PC-3 (cell line): ENCODE results near the gene FZD4. TPM values are rescaled to one million over a fixed set of nuclear protein-coding genes. Genes with fewer than 3 reads are reported as not detected.
"Not testable (repeated sequence)": the region's sequence is repeated elsewhere in the genome, so short reads cannot be mapped to it uniquely, and the experiment has no call there.

Source experiments
- ATAC-seq: fragments of 200-7000 bp; cut with Tn5 transposase; 2 replicates; pipeline ENCODE4 v1.9.1; 2020; ENCODE audit warnings: mild to moderate bottlenecking, moderate library complexity
- BruUV-seq: library from RNA; stranded (reverse); fragments of 400-500 nt; replicated peaks from 2 replicates; lab custom pipeline; 2021; lab: Mats Ljungman, UMichigan
- CTCF ChIA-PET: fragments of 300-600 bp; sonication (Branson Sonifier 250); formaldehyde crosslinking; loops from one replicate; lab custom pipeline; 2022; ENCODE audit warnings: antibody characterized with exemption; lab: Charles Lee
- POLR2A ChIA-PET: fragments of 300-600 bp; sonication (Branson Sonifier 250); formaldehyde crosslinking; loops from one replicate; lab custom pipeline; 2022; ENCODE audit warnings: antibody characterized with exemption; ENCODE audit not compliant: unreplicated experiment; lab: Charles Lee
- DNase-seq: peaks from one replicate; pipeline ENCODE4 v3.0.0-alpha.2; 2015
- H2AFZ ChIP-seq: fragments of 300-600 bp; sonication (generic); 2 replicates; pipeline ENCODE4 v1.6.0; 2016; ENCODE audit warnings: antibody characterized with exemption, low read length
- H3F3A ChIP-seq: fragments of 300-600 bp; sonication (generic); one replicate; pipeline ENCODE4 v1.6.0; 2017; ENCODE audit warnings: antibody characterized with exemption, low read length, control low read depth, mild to moderate bottlenecking; ENCODE audit not compliant: unreplicated experiment
- H3K27ac ChIP-seq: fragments of 300-600 bp; sonication (generic); 2 replicates; pipeline ENCODE4 v1.5.1; 2016; ENCODE audit warnings: mild to moderate bottlenecking, low read length
- H3K27me3 ChIP-seq: fragments of 300-600 bp; sonication (generic); 2 replicates; pipeline ENCODE4 v1.6.1; 2016; ENCODE audit warnings: low read length, mixed read lengths
- H3K36me3 ChIP-seq: fragments of 300-600 bp; sonication (generic); 2 replicates; pipeline ENCODE4 v1.6.1; 2016; ENCODE audit warnings: low read depth, mixed run types, low read length, mixed read lengths
- H3K4me1 ChIP-seq: fragments of 300-600 bp; sonication (generic); 2 replicates; pipeline ENCODE4 v1.5.1; 2016; ENCODE audit warnings: low read length; ENCODE audit not compliant: insufficient read depth
- H3K4me2 ChIP-seq: fragments of 300-600 bp; sonication (generic); 2 replicates; pipeline ENCODE4 v1.6.0; 2016; ENCODE audit warnings: low read length
- H3K4me3 ChIP-seq: fragments of 300-600 bp; sonication (generic); 2 replicates; pipeline ENCODE4 v1.5.1; 2016; ENCODE audit warnings: mild to moderate bottlenecking, low read length, mixed read lengths
- H3K79me2 ChIP-seq: fragments of 300-600 bp; sonication (generic); 2 replicates; pipeline ENCODE4 v1.6.1; 2017; ENCODE audit warnings: low read length, mixed read lengths
- H3K9ac ChIP-seq: fragments of 300-600 bp; sonication (generic); 2 replicates; pipeline ENCODE4 v1.6.0; 2016; ENCODE audit warnings: mild to moderate bottlenecking, low read length
- H3K9me2 ChIP-seq: fragments of 300-600 bp; sonication (generic); replicated peaks from 2 replicates; pipeline ENCODE4 v1.6.1; 2016; ENCODE audit warnings: mixed run types, low read length, mixed read lengths
- H3K9me3 ChIP-seq: fragments of 300-600 bp; sonication (generic); 2 replicates; pipeline ENCODE4 v1.6.1; 2016; ENCODE audit warnings: low read length, mixed read lengths
- H4K20me1 ChIP-seq: fragments of 300-600 bp; sonication (generic); 2 replicates; pipeline ENCODE4 v1.6.1; 2016; ENCODE audit warnings: low read length, mixed read lengths
- EZH2 ChIP-seq: fragments of 300-600 bp; sonication (generic); IDR thresholded peaks from one replicate; pipeline ENCODE4 v1.6.1; 2017; ENCODE audit warnings: antibody characterized with exemption, mild to moderate bottlenecking, low read length; ENCODE audit not compliant: unreplicated experiment
- EZH2phosphoT487 ChIP-seq: fragments of 300-600 bp; sonication (generic); IDR thresholded peaks from 2 replicates; pipeline ENCODE4 v1.6.1; 2018; ENCODE audit warnings: mild to moderate bottlenecking, antibody characterized with exemption, low read length, borderline replicate concordance
- intact Hi-C: fragments of 100-400 bp; cut with micrococcal nuclease; formaldehyde crosslinking; loops from 2 replicates; pipeline ENCODE4 v1.9.0; 2023
- total RNA-seq: library from RNA; depleted of rRNA; stranded (reverse); fragments of >200 nt; gene quantifications from 2 replicates; pipeline ENCODE4 v1.2.3, GENCODE V29; 2014
- TF ChIP-seq, protein P1 (sequence below): fragments of 300-600 bp; sonication (generic); conservative IDR thresholded peaks from 2 replicates; pipeline ENCODE4 v1.5.1; 2017; ENCODE audit warnings: antibody characterized with exemption, low read depth, mild to moderate bottlenecking, low read length

FZD4 gene
- total RNA-seq, 1 experiment from 2014 or later: 17.7 TPM

DNA sequence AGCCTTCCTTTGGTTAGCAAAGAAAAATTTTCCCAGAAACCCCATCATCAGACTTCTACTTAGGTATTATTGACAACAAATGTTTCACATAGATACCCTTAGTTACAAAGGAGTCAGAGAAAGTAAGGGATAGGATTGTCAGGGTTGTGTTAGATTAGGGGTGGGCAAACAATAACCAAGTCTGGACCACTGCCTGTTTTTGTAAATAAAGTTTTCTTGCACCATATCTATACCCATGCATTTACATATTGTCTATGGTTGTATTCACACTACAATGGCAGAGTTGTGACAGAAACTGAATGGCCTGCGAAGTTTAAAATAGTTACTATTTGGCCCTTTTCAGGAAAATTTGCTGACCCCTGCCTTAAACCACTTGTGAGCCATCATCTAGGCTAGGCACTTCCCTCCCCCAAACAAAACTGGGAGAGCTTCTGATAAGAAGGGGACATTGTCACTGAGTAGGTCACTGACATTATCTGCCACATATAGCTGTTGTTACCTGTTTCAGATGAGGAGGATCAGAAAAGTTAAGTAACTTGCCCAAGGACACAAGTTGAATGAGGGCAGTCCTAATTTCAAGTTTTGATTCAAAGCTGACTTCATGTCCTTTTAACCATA lies 41.9 kb upstream of the FZD4 start:
- POLR2A ChIA-PET: interaction anchor here (0.5 kb wide), 1 partner anchor 41 kb away, joined by 4 read pairs; the partner anchor contains the start of gene TMEM135
- no peak overlapping the region for H3K9ac ChIP-seq
- TF ChIP-seq, protein P1, sequence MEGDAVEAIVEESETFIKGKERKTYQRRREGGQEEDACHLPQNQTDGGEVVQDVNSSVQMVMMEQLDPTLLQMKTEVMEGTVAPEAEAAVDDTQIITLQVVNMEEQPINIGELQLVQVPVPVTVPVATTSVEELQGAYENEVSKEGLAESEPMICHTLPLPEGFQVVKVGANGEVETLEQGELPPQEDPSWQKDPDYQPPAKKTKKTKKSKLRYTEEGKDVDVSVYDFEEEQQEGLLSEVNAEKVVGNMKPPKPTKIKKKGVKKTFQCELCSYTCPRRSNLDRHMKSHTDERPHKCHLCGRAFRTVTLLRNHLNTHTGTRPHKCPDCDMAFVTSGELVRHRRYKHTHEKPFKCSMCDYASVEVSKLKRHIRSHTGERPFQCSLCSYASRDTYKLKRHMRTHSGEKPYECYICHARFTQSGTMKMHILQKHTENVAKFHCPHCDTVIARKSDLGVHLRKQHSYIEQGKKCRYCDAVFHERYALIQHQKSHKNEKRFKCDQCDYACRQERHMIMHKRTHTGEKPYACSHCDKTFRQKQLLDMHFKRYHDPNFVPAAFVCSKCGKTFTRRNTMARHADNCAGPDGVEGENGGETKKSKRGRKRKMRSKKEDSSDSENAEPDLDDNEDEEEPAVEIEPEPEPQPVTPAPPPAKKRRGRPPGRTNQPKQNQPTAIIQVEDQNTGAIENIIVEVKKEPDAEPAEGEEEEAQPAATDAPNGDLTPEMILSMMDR: no peak
- TF ChIP-seq EZH2phosphoT487 (no peak), EZH2 (no peak)
- H2AFZ ChIP-seq: no peak overlapping the region
- intact Hi-C loops: loop anchor here (5.0 kb wide), 1 partner anchor 100 kb away; no protein-coding TSS in a partner anchor
- DNase-seq: no peak
- H3K27me3 ChIP-seq: no peaks in the 10 kb centered on the region
- BruUV-seq: no TSS peak
- no peaks in the 10 kb centered on the region for H4K20me1 ChIP-seq
- H3K4me1 ChIP-seq: peaks cover 15% of the 10 kb centered on the region
- H3K4me3 ChIP-seq: no peak overlapping the region
- no peak for ATAC-seq
- no peaks in the 10 kb centered on the region for H3K79me2 ChIP-seq
- no peak overlapping the region for H3K27ac ChIP-seq
- H3K9me3 ChIP-seq: no peaks in the 10 kb centered on the region
- H3K36me3 ChIP-seq: no peaks in the 10 kb centered on the region
- H3K4me2 ChIP-seq: no peak overlapping the region
- H3F3A ChIP-seq: no peaks in the 10 kb centered on the region
- H3K9me2 ChIP-seq: no peaks in the 10 kb centered on the region
- CTCF ChIA-PET: interaction anchor here (0.6 kb wide), 1 partner anchor 40 kb away, joined by 3 read pairs; no protein-coding TSS in a partner anchor

DNA sequence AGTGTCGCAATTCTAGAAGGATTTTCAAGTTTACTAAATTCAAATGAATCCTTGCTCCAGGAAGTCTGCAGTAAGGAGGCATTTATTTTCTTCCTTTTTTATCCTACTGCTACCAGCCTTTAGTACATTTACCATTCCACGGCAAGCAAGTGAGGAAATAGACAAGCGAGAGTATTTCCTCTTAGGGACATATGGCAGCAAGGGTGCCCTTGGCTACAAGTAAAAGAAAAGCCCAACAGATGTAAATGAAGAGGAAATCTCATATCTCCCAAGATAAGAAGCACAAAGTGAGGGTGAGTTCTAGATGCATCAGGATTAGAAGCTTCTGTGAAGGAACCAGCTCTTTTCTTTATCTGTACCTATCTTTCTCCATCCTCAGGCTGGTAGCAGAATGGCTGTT lies 37.8 kb upstream of the FZD4 start:
- intact Hi-C loops: no loop called here
- BruUV-seq: no TSS peak
- CTCF ChIA-PET: no interaction called here
- no peak for DNase-seq
- H4K20me1 ChIP-seq: no peaks in the 10 kb centered on the region
- TF ChIP-seq, protein P1: no peak
- no peak for TF ChIP-seq EZH2
- TF ChIP-seq EZH2phosphoT487: no peak
- H3F3A ChIP-seq: no peaks in the 10 kb centered on the region
- H3K4me2 ChIP-seq: no peak overlapping the region
- no peak for ATAC-seq
- no peaks in the 10 kb centered on the region for H3K79me2 ChIP-seq
- no peak overlapping the region for H3K4me3 ChIP-seq
- no peaks in the 10 kb centered on the region for H3K9me3 ChIP-seq
- POLR2A ChIA-PET: interaction anchor here (0.5 kb wide), 1 partner anchor 40 kb away, joined by 4 read pairs; no protein-coding TSS in a partner anchor
- no peaks in the 10 kb centered on the region for H3K36me3 ChIP-seq
- H3K9me2 ChIP-seq: no peaks in the 10 kb centered on the region
- no peak overlapping the region for H2AFZ ChIP-seq
- H3K27me3 ChIP-seq: no peaks in the 10 kb centered on the region
- peaks cover 9% of the 10 kb centered on the region for H3K4me1 ChIP-seq
- H3K9ac ChIP-seq: no peak overlapping the region
- no peak overlapping the region for H3K27ac ChIP-seq

DNA sequence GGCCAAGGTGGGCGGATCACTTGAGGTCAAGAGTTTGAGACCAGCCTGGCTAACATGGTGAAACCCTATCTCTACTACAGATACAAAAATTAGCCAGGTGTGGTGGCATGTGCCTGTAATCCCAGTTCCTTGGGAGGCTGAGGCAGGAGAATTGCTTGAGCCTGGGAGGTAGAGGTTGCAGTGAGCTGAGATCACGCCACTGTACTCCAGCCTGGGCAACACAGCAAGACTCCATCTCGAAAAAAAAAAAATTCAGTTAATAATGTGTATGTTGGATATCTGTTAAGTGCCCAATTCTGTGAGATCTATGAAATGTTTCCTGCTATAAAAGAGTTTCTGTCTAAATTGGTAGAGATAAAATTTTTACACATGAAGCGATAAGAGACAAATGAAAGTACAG lies 37.1 kb upstream of the FZD4 start:
- H3K27ac ChIP-seq, H3K79me2 ChIP-seq, H4K20me1 ChIP-seq, H3K4me3 ChIP-seq, ATAC-seq, CTCF ChIA-PET, H2AFZ ChIP-seq, H3K9ac ChIP-seq, POLR2A ChIA-PET, H3K4me1 ChIP-seq, H3K4me2 ChIP-seq, BruUV-seq, intact Hi-C loops, H3F3A ChIP-seq, H3K9me2 ChIP-seq, H3K9me3 ChIP-seq, H3K36me3 ChIP-seq, DNase-seq, H3K27me3 ChIP-seq: not testable (repeated sequence)
